Measurements from ENCODE around the gene ADGRG2. TPM values are rescaled to one million over a fixed set of nuclear protein-coding genes. Genes with fewer than 3 reads are reported as not detected.

ADGRG2 gene
- total and polyA plus RNA-seq, 3 donors from 2014 or later, result 5.0 to 17.2 (median 5.8) TPM

- no peak overlapping the region for H3K27ac ChIP-seq
- H3K4me1 ChIP-seq, result no peaks in the 10 kb centered on the region
- no peaks in the 10 kb centered on the region for H3K36me3 ChIP-seq (ENCODE audit: low read depth, missing control alignments)
- no peaks in the 10 kb centered on the region for H3K27me3 ChIP-seq
- no peaks in the 10 kb centered on the region for H3K9me3 ChIP-seq
- no peak overlapping the region for H3K4me3 ChIP-seq
- intact Hi-C loops (cut with DNase I; ENCODE audit: low total_unique reads), result no loop called here
- TF ChIP-seq POLR2A (IDR thresholded peaks at IDR 0.05), result no peak
- TF ChIP-seq CTCF (IDR thresholded peaks at IDR 0.05), result no peak
- no peak for DNase-seq
- WGBS, 2 donors, result 93 to 95% methylated on average over 9 of the region's 9 CpGs
Observed at GRCh38 chrX:19100586-19100985, 21.7 kb downstream of the ADGRG2 start.

- TF ChIP-seq POLR2A (IDR thresholded peaks at IDR 0.05) (no peak), CTCF (IDR thresholded peaks at IDR 0.05) (no peak)
- Histone ChIP-seq H3K36me3 (ENCODE audit: low read depth, missing control alignments) (no peaks in the 10 kb centered on the region), H3K27ac (no peak overlapping the region), H3K27me3 (no peaks in the 10 kb centered on the region), H3K4me3 (no peak overlapping the region), H3K9me3 (no peaks in the 10 kb centered on the region), H3K4me1 (no peaks in the 10 kb centered on the region)
- DNase-seq, result no peak
- intact Hi-C loops (cut with DNase I; ENCODE audit: low total_unique reads), result no loop called here
- WGBS, 2 donors, result 89 to 91% methylated on average over 12 of the region's 12 CpGs
Observed at GRCh38 chrX:19097553-19098283, 24.6 kb downstream of the ADGRG2 start.

- no peaks in the 10 kb centered on the region for H3K36me3 ChIP-seq (ENCODE audit: low read depth, missing control alignments)
- DNase-seq, result no peak
- 91 to 100% methylated on average over 2 of the region's 2 CpGs for WGBS, 2 donors
Observed at GRCh38 chrX:19096586-19096985, 25.7 kb downstream of the ADGRG2 start.

GRCh38 chrX:19094654-19095053 lies 27.6 kb downstream of the ADGRG2 start:
- WGBS, 2 donors, result 46% methylated on average over 7 to 12 of the region's 12 CpGs
- TF ChIP-seq CTCF (IDR thresholded peaks at IDR 0.05) (no peak), POLR2A (IDR thresholded peaks at IDR 0.05) (no peak)

More at GRCh38 chrX:19096586-19096985, 25.7 kb downstream of the ADGRG2 start:
- intact Hi-C loops (cut with DNase I; ENCODE audit: low total_unique reads), result no loop called here
- no peak overlapping the region for H3K27ac ChIP-seq
- no peaks in the 10 kb centered on the region for H3K9me3 ChIP-seq
- H3K27me3 ChIP-seq, result no peaks in the 10 kb centered on the region
- TF ChIP-seq POLR2A (IDR thresholded peaks at IDR 0.05) (no peak), CTCF (IDR thresholded peaks at IDR 0.05) (no peak)
- H3K4me1 ChIP-seq, result no peaks in the 10 kb centered on the region
- no peak overlapping the region for H3K4me3 ChIP-seq

GRCh38 chrX:19091596-19091995 lies 30.7 kb downstream of the ADGRG2 start:
- no peaks in the 10 kb centered on the region for H3K27me3 ChIP-seq
- H3K9me3 ChIP-seq, result no peaks in the 10 kb centered on the region
- WGBS, 2 donors, result 95 to 96% methylated on average over 6 of the region's 6 CpGs
- no peak for DNase-seq
- intact Hi-C loops (cut with DNase I; ENCODE audit: low total_unique reads), result no loop called here
- no peaks in the 10 kb centered on the region for H3K4me1 ChIP-seq
- no peak overlapping the region for H3K4me3 ChIP-seq
- no peaks in the 10 kb centered on the region for H3K36me3 ChIP-seq (ENCODE audit: low read depth, missing control alignments)
- no peak overlapping the region for H3K27ac ChIP-seq
- TF ChIP-seq CTCF (IDR thresholded peaks at IDR 0.05) (no peak), POLR2A (IDR thresholded peaks at IDR 0.05) (no peak)

More at GRCh38 chrX:19094654-19095053, 27.6 kb downstream of the ADGRG2 start:
- H3K27me3 ChIP-seq, result no peaks in the 10 kb centered on the region
- H3K9me3 ChIP-seq, result no peaks in the 10 kb centered on the region
- peak; percentile 15 for DNase-seq
- no peaks in the 10 kb centered on the region for H3K36me3 ChIP-seq (ENCODE audit: low read depth, missing control alignments)
- intact Hi-C loops (cut with DNase I; ENCODE audit: low total_unique reads), result no loop called here
- H3K4me1 ChIP-seq, result no peaks in the 10 kb centered on the region
- H3K4me3 ChIP-seq, result no peak overlapping the region
- H3K27ac ChIP-seq, result no peak overlapping the region

Data from testis (tissue), 3 donors.